Measurements from ENCODE around the gene TRIM69.
A peak's percentile ranks its signal among the peaks of the same experiment; 100 is the strongest.
"Not testable (repeated sequence)": the region's sequence is repeated elsewhere in the genome, so short reads cannot be mapped to it uniquely, and the experiment has no call there.

Gene TRIM69

DNA sequence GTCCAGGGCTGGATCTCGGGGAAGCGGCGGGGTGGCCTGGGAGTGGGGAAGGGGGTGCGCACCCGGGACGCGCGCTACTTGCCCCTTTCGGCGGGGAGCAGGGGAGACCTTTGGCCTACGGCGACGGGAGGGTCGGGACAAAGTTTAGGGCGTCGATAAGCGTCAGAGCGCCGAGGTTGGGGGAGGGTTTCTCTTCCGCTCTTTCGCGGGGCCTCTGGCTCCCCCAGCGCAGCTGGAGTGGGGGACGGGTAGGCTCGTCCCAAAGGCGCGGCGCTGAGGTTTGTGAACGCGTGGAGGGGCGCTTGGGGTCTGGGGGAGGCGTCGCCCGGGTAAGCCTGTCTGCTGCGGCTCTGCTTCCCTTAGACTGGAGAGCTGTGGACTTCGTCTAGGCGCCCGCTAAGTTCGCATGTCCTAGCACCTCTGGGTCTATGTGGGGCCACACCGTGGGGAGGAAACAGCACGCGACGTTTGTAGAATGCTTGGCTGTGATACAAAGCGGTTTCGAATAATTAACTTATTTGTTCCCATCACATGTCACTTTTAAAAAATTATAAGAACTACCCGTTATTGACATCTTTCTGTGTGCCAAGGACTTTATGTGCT, 24.5 kb upstream of the TRIM69 start:
- H3K27me3 Mint-ChIP-seq, result no peaks in the 10 kb centered on the region
- H3K36me3 Mint-ChIP-seq, result peaks cover 65 to 73% of the 10 kb centered on the region in 2 donors
- ATAC-seq (replicated peaks) (peak; percentile 48 to 50), DNase-seq (peak; percentile 46)
- peak overlapping the region; percentile 100 for H3K27ac Mint-ChIP-seq
- peaks cover 27 to 74% of the 10 kb centered on the region in 2 donors for H3K4me1 Mint-ChIP-seq
- H3K9me3 Mint-ChIP-seq, result no peaks in the 10 kb centered on the region
- peak overlapping the region; percentile 99 for H3K4me3 Mint-ChIP-seq

- H3K27ac Mint-ChIP-seq, result peak overlapping the region; percentile 100
- H3K4me3 Mint-ChIP-seq, result peak overlapping the region; percentile 99
- H3K36me3 Mint-ChIP-seq, result peaks cover 65 to 71% of the 10 kb centered on the region in 2 donors
- H3K9me3 Mint-ChIP-seq, result no peaks in the 10 kb centered on the region
- no peaks in the 10 kb centered on the region for H3K27me3 Mint-ChIP-seq
- DNase-seq (peak; percentile 57), ATAC-seq (replicated peaks) (peak; percentile 34 to 43)
- H3K4me1 Mint-ChIP-seq, result peaks cover 29 to 74% of the 10 kb centered on the region in 2 donors
Observed at GRCh38 chr15:44712346-44713005, 23.9 kb upstream of the TRIM69 start.

GRCh38 chr15:44713006-44713966, 23.0 kb upstream of the TRIM69 start:
- Mint-ChIP-seq H3K4me1 (peaks cover 29 to 75% of the 10 kb centered on the region in 2 donors), H3K27ac (peak overlapping the region; percentile 100), H3K9me3 (no peaks in the 10 kb centered on the region), H3K4me3 (peak overlapping the region; percentile 99), H3K36me3 (peaks cover 65 to 73% of the 10 kb centered on the region in 2 donors), H3K27me3 (no peaks in the 10 kb centered on the region)
- ATAC-seq (replicated peaks) (no peak), DNase-seq (no peak)

DNA sequence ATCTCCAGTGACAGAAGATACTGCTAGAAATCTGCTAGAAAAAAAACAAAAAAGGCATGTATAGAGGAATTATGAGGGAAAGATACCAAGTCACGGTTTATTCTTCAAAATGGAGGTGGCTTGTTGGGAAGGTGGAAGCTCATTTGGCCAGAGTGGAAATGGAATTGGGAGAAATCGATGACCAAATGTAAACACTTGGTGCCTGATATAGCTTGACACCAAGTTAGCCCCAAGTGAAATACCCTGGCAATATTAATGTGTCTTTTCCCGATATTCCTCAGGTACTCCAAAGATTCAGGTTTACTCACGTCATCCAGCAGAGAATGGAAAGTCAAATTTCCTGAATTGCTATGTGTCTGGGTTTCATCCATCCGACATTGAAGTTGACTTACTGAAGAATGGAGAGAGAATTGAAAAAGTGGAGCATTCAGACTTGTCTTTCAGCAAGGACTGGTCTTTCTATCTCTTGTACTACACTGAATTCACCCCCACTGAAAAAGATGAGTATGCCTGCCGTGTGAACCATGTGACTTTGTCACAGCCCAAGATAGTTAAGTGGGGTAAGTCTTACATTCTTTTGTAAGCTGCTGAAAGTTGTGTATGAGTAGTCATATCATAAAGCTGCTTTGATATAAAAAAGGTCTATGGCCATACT, 21.1 kb upstream of the TRIM69 start:
- H3K36me3 Mint-ChIP-seq, result peaks cover 68 to 82% of the 10 kb centered on the region in 2 donors
- DNase-seq (no peak), ATAC-seq (replicated peaks) (no peak)
- H3K27ac Mint-ChIP-seq, result peak overlapping the region; percentile 91
- no peaks in the 10 kb centered on the region for H3K27me3 Mint-ChIP-seq
- H3K4me3 Mint-ChIP-seq, result peak overlapping the region; percentile 79 to 84
- H3K9me3 Mint-ChIP-seq, result no peaks in the 10 kb centered on the region
- H3K4me1 Mint-ChIP-seq, result peaks cover 35 to 84% of the 10 kb centered on the region in 2 donors

DNA sequence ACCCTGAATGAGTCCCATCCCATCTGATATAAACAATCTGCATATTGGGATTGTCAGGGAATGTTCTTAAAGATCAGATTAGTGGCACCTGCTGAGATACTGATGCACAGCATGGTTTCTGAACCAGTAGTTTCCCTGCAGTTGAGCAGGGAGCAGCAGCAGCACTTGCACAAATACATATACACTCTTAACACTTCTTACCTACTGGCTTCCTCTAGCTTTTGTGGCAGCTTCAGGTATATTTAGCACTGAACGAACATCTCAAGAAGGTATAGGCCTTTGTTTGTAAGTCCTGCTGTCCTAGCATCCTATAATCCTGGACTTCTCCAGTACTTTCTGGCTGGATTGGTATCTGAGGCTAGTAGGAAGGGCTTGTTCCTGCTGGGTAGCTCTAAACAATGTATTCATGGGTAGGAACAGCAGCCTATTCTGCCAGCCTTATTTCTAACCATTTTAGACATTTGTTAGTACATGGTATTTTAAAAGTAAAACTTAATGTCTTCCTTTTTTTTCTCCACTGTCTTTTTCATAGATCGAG, 20.5 kb upstream of the TRIM69 start:
- peak overlapping the region; percentile 79 to 84 for H3K4me3 Mint-ChIP-seq
- H3K36me3 Mint-ChIP-seq, result peaks cover 68 to 85% of the 10 kb centered on the region in 2 donors
- no peak for ATAC-seq (replicated peaks)
- H3K27ac Mint-ChIP-seq, result peak overlapping the region; percentile 14
- no peak for DNase-seq
- no peaks in the 10 kb centered on the region for H3K27me3 Mint-ChIP-seq
- H3K4me1 Mint-ChIP-seq, result peaks cover 39 to 90% of the 10 kb centered on the region in 2 donors
- H3K9me3 Mint-ChIP-seq, result no peaks in the 10 kb centered on the region

- ATAC-seq (replicated peaks), result no peak
- H3K4me1 Mint-ChIP-seq, result peaks cover 45 to 96% of the 10 kb centered on the region in 2 donors
Observed at GRCh38 chr15:44716983-44717602, 19.2 kb upstream of the TRIM69 start.

GRCh38 chr15:44718180-44718926, 18.0 kb upstream of the TRIM69 start:
- H3K36me3 Mint-ChIP-seq, result peaks cover 48 to 66% of the 10 kb centered on the region in 2 donors
- H3K4me3 Mint-ChIP-seq, result peak overlapping the region; percentile 14 to 57
- ATAC-seq (replicated peaks), result no peak
- no peaks in the 10 kb centered on the region for H3K9me3 Mint-ChIP-seq
- no peak for DNase-seq
- H3K27me3 Mint-ChIP-seq, result no peaks in the 10 kb centered on the region
- peak overlapping the region; percentile 74 for H3K27ac Mint-ChIP-seq
- peaks cover 41 to 96% of the 10 kb centered on the region in 2 donors for H3K4me1 Mint-ChIP-seq

More at GRCh38 chr15:44716983-44717602, 19.2 kb upstream of the TRIM69 start:
- peak overlapping the region; percentile 80 for H3K27ac Mint-ChIP-seq
- no peaks in the 10 kb centered on the region for H3K9me3 Mint-ChIP-seq
- no peaks in the 10 kb centered on the region for H3K27me3 Mint-ChIP-seq
- H3K36me3 Mint-ChIP-seq, result peaks cover 57 to 78% of the 10 kb centered on the region in 2 donors
- peak overlapping the region; percentile 32 to 53 for H3K4me3 Mint-ChIP-seq
- DNase-seq, result no peak

DNA sequence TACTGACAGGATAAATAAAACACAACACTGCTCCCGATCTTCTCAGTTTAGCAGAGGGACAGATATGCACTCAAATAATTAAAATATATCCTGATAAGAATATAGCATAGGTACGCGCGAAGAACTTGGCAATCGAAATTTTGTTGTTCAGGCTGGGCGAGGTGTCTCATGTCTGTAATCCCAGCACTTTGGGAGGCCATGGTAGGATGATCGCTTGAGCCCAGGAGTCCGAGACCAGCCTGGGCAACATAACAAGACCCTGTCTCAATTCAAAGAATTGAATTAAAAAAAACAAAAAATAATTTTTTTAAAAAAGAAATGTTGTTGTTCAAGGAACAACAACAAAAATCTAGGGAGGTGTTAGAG, 17.4 kb upstream of the TRIM69 start:
- DNase-seq (no peak), ATAC-seq (replicated peaks) (no peak)
- Mint-ChIP-seq H3K9me3 (no peaks in the 10 kb centered on the region), H3K27me3 (no peaks in the 10 kb centered on the region), H3K36me3 (peaks cover 43 to 61% of the 10 kb centered on the region in 2 donors), H3K27ac (peak overlapping the region; percentile 74), H3K4me3 (peak overlapping the region; percentile 57 to 68), H3K4me1 (peaks cover 43 to 96% of the 10 kb centered on the region in 2 donors)

GRCh38 chr15:44719293-44719999, 16.9 kb upstream of the TRIM69 start:
- peak; percentile 71 for DNase-seq
- H3K27ac Mint-ChIP-seq, result peak overlapping the region; percentile 93
- H3K4me1 Mint-ChIP-seq, result peaks cover 45 to 96% of the 10 kb centered on the region in 2 donors
- ATAC-seq (replicated peaks), result peak; percentile 72 to 74
- H3K27me3 Mint-ChIP-seq, result no peaks in the 10 kb centered on the region
- no peaks in the 10 kb centered on the region for H3K9me3 Mint-ChIP-seq
- H3K36me3 Mint-ChIP-seq, result peaks cover 38 to 56% of the 10 kb centered on the region in 2 donors
- H3K4me3 Mint-ChIP-seq, result peak overlapping the region; percentile 57 to 68

DNA sequence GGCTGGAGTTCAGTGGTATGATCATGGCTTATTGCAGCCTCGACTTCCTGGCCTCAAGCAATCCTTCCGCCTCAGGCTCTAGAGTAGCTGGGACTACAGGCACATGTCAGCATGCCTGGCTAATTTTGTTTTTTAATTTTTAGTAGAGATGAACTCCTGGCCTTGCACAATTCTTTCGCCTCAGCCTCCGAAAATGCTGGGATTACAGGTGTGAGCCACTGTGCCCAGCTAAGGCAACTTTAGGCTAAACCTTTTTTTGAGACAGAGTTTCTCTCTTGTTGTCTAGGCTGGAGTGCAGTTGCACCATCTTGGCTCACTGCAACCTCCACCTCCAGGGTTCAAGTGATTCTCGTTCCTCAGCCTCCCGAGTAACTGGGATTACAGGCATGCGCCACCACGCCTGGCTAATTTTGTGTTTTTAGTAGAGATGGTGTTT, 16.3 kb upstream of the TRIM69 start:
- Mint-ChIP-seq H3K27ac (peak overlapping the region; percentile 93), H3K4me1 (peaks cover 47 to 96% of the 10 kb centered on the region in 2 donors), H3K36me3 (peaks cover 34 to 50% of the 10 kb centered on the region in 2 donors)
- not testable (repeated sequence) for H3K27me3 Mint-ChIP-seq; DNase-seq; H3K9me3 Mint-ChIP-seq; H3K4me3 Mint-ChIP-seq; ATAC-seq (replicated peaks)

DNA sequence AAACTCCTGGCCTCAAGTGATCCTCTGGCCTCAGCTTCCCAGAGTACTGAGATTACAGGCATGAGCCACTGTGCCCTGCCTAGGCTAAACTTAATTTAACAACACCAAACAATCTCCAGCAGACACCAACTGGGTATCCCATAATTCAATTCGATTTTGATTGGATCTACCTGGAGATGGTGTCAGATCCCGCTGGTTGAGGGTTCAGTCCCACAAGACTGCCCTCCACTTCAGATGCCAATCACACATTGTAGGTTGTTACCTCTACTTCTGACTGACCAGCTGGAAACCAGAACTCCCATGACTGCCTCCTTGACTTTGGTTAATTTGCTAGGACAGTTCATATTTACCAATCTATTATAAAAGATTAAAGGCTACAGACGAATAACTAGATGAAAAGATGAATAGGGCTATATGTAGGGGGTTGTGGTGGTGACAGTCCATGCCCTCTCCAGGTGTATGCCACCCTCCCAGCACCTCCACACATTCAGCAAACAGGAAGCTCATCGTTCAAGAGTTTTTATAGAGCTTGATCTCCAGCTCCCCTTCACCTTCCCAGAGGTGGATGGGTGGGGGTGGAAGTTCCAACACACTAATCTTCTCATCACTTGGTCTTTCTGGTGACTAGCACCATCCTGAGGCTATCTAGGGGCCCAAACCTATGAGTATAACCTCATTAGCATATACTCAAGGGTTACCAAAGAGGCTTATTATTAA, 15.7 kb upstream of the TRIM69 start:
- peak in 1 of 2 donors; percentile 6 for ATAC-seq (replicated peaks)
- H3K36me3 Mint-ChIP-seq, result peaks cover 30 to 44% of the 10 kb centered on the region in 2 donors
- no peak for DNase-seq
- peak overlapping the region; percentile 93 for H3K27ac Mint-ChIP-seq
- no peaks in the 10 kb centered on the region for H3K9me3 Mint-ChIP-seq
- H3K27me3 Mint-ChIP-seq, result no peaks in the 10 kb centered on the region
- peak overlapping the region in 1 of 2 donors; percentile 29 for H3K4me3 Mint-ChIP-seq
- peaks cover 44 to 96% of the 10 kb centered on the region in 2 donors for H3K4me1 Mint-ChIP-seq

DNA sequence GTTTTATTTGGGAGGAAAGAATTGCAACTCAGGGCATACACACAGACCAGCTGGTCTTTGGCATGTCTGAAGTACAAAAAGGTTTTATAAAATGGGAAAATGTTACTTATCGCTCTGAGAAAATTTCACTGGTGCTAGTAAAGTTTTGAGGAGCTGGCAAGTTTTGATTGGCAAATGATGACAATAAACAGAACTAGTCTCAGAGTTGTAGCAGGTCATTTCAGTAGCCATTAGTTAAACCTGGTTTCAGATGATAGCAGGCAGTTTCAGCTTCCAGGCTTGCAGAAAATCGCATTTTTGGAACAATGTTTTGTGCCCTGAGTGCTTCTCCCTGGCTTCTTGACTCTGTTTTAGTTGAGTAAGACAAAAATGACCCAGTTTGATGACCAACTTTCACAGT, 14.3 kb upstream of the TRIM69 start:
- Mint-ChIP-seq H3K9me3 (no peaks in the 10 kb centered on the region), H3K4me3 (no peak overlapping the region), H3K27ac (peak overlapping the region; percentile 93), H3K36me3 (peaks cover 18 to 34% of the 10 kb centered on the region in 2 donors), H3K4me1 (peaks cover 40 to 91% of the 10 kb centered on the region in 2 donors), H3K27me3 (no peaks in the 10 kb centered on the region)
- ATAC-seq (replicated peaks) (no peak), DNase-seq (no peak)
